ENCODE data around the gene RANBP3. TPM values are rescaled to one million over a fixed set of nuclear protein-coding genes. Genes with fewer than 3 reads are reported as not detected.

The RANBP3 gene
- total and polyA plus RNA-seq, 2 of the 8 experiments (the other 6 are each of a cell fraction or from before 2014, with no cell fraction given) = 95.4 to 122 TPM

GRCh38 chr19:5973376-5973775 lies 4.6 kb downstream of the RANBP3 start:
- Histone ChIP-seq H3K18ac (ENCODE audit: extremely low read depth, low read length) (no peak overlapping the region), H4K91ac (replicated peaks; ENCODE audit: insufficient read length, low read length) (no peak overlapping the region), H2BK120ac (replicated peaks; ENCODE audit: low read depth, low read length) (no peak overlapping the region), H3K23me2 (ENCODE audit: low read depth, low read length) (peaks cover 6% of the 10 kb centered on the region; the same call in 1 of the 2 replicates), H2BK12ac (ENCODE audit: low read depth, low read length) (no peak overlapping the region), H3K4me1 (replicated peaks in 1 of 4; ENCODE audit: control insufficient read depth in 3 of 4, insufficient read depth in 4 of 4, low read length in 3 of 4) (peaks cover 4 to 14% (median 11%) of the 10 kb centered on the region in 4 experiments), H4K8ac (ENCODE audit: extremely low read depth, insufficient read depth, low read length) (no peak overlapping the region), H2BK20ac (ENCODE audit: low read length) (no peak overlapping the region), H3K9me3 (ENCODE audit: insufficient read depth in 2 of 2, low read depth in 1 of 2, low read length in 1 of 2) (no peaks in the 10 kb centered on the region), H3K79me2 (ENCODE audit: control insufficient read depth in 1 of 2, insufficient read depth in 2 of 2, low read length in 2 of 2) (peaks cover 60 to 89% of the 10 kb centered on the region in 2 experiments), H3K9ac (replicated peaks in 1 of 4; ENCODE audit: extremely low read depth in 1 of 4, low read depth in 3 of 4, low read length in 3 of 4) (no peak overlapping the region), H4K20me1 (replicated peaks in 1 of 2; ENCODE audit: control insufficient read depth in 1 of 2, insufficient read depth in 2 of 2, low read length in 2 of 2) (peaks cover 39 to 54% of the 10 kb centered on the region in 2 experiments), H2BK15ac (ENCODE audit: low read length) (no peak overlapping the region), H3K4me3 (ENCODE audit: extremely low read depth in 1 of 4, insufficient read depth in 2 of 4, low read depth in 3 of 4, low read length in 4 of 4) (no peak overlapping the region), H3K79me1 (ENCODE audit: low read depth, low read length) (peaks cover 58% of the 10 kb centered on the region), H4K5ac (ENCODE audit: insufficient read length, low read depth, low read length) (no peak overlapping the region), H3K4ac (replicated peaks; ENCODE audit: insufficient read length, low read depth, low read length) (no peak overlapping the region), H3K4me2 (ENCODE audit: insufficient read depth in 1 of 2, low read depth in 2 of 2, low read length in 2 of 2) (no peak overlapping the region), H2AK5ac (ENCODE audit: low read depth, low read length) (no peak overlapping the region), H3K27me3 (replicated peaks in 1 of 4; ENCODE audit: control insufficient read depth in 3 of 4, extremely low read depth in 1 of 4, insufficient read depth in 3 of 4, low read length in 3 of 4) (no peaks in the 10 kb centered on the region), H2BK5ac (ENCODE audit: low read depth, low read length) (no peak overlapping the region), H3K56ac (replicated peaks; ENCODE audit: insufficient read length, low read depth, low read length) (no peak overlapping the region), H3K27ac (ENCODE audit: low read depth, low read length) (no peak overlapping the region), H3K14ac (ENCODE audit: insufficient read length) (no peak overlapping the region), H2AFZ (ENCODE audit: low read length) (no peak overlapping the region), H3K36me3 (ENCODE audit: control insufficient read depth in 2 of 4, insufficient read depth in 4 of 4, low read length in 3 of 4) (peaks cover 0 to 21% (median 7%) of the 10 kb centered on the region in 4 experiments; a peak in 6 of 8 replicates), H3K23ac (ENCODE audit: insufficient read length) (no peak overlapping the region)
- DNase-seq (ENCODE audit: low read depth in 1 of 2, low spot score in 2 of 2) (no peak), FAIRE-seq (no peak)
- ChIA-PET CTCF (ENCODE audit: partially characterized antibody) (interaction anchor here (0.8 to 2.2 kb wide), 2 partner anchors 31 to 74 kb away, joined by 4 to 7 read pairs; no protein-coding TSS in a partner anchor), POLR2A (ENCODE audit: partially characterized antibody) (interaction anchor here (4.4 kb wide), 1 partner anchor 21 kb away, joined by 13 read pairs; no protein-coding TSS in a partner anchor)
- 89% methylated on average over 5 of the region's 5 CpGs; no CpG with 5 or more reads in 1 of the 2 experiments for WGBS, 2 experiments (ENCODE audit: extremely low coverage in 1 of 2, insufficient coverage in 1 of 2, insufficient read length in 1 of 2, insufficient replicate concordance in 2 of 2, low coverage in 1 of 2, low lambda C conversion rate in 2 of 2, missing lambda C conversion rate in 1 of 2)
- TF ChIP-seq RAD21 (IDR thresholded peaks at IDR 0.05 in 1 of 2, conservative IDR thresholded peaks at IDR 0.05 in 1 of 2; ENCODE audit: low read depth in 2 of 2, low read length in 2 of 2) (no peak), KDM4A (IDR thresholded peaks at IDR 0.05; ENCODE audit: low read depth, low read length, severe bottlenecking) (no peak), BACH1 (IDR thresholded peaks at IDR 0.05; ENCODE audit: low read length) (no peak), BRCA1 (IDR thresholded peaks at IDR 0.05; ENCODE audit: low read depth, low read length) (no peak), NANOG (IDR thresholded peaks at IDR 0.05; ENCODE audit: insufficient read depth, low read depth, low read length, poor library complexity, severe bottlenecking) (no peak), HDAC6 (IDR thresholded peaks at IDR 0.05; ENCODE audit: low read depth, low read length) (no peak), SP2 (IDR thresholded peaks at IDR 0.05; ENCODE audit: low read length) (no peak), HDAC2 (IDR thresholded peaks at IDR 0.05; ENCODE audit: borderline replicate concordance in 1 of 2, low read depth in 2 of 2, low read length in 2 of 2) (no peak), JUND (IDR thresholded peaks at IDR 0.05; ENCODE audit: low read length) (no peak), KDM1A (IDR thresholded peaks at IDR 0.05; ENCODE audit: borderline replicate concordance, low read length) (no peak)
- TF ChIP-seq, protein P1, sequence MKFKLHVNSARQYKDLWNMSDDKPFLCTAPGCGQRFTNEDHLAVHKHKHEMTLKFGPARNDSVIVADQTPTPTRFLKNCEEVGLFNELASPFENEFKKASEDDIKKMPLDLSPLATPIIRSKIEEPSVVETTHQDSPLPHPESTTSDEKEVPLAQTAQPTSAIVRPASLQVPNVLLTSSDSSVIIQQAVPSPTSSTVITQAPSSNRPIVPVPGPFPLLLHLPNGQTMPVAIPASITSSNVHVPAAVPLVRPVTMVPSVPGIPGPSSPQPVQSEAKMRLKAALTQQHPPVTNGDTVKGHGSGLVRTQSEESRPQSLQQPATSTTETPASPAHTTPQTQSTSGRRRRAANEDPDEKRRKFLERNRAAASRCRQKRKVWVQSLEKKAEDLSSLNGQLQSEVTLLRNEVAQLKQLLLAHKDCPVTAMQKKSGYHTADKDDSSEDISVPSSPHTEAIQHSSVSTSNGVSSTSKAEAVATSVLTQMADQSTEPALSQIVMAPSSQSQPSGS (IDR thresholded peaks at IDR 0.05; ENCODE audit: low read length) = no peak

Measured in H1 (cell line).